ENCODE results near the gene MIOX. TPM values are rescaled to one million over a fixed set of nuclear protein-coding genes. Genes with fewer than 3 reads are reported as not detected.
A peak's percentile ranks its signal among the peaks of the same experiment; 100 is the strongest.

The MIOX gene
- total and polyA plus RNA-seq, 2 of the 13 experiments (the other 11 are each of a cell fraction or from before 2014, with no cell fraction given), result 1.5 to 2.9 TPM

GRCh38 chr22:50526834-50527801 is 40.5 kb downstream of the MIOX start (continued):
- TF ChIP-seq, protein P1, sequence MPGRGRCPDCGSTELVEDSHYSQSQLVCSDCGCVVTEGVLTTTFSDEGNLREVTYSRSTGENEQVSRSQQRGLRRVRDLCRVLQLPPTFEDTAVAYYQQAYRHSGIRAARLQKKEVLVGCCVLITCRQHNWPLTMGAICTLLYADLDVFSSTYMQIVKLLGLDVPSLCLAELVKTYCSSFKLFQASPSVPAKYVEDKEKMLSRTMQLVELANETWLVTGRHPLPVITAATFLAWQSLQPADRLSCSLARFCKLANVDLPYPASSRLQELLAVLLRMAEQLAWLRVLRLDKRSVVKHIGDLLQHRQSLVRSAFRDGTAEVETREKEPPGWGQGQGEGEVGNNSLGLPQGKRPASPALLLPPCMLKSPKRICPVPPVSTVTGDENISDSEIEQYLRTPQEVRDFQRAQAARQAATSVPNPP (CRISPR knock-in tag; IDR thresholded peaks at IDR 0.05), result 0 out of 2 replicates have a peak, but pooled peaks have one; percentile 61
- TF ChIP-seq THRA (CRISPR knock-in tag; IDR thresholded peaks at IDR 0.05; ENCODE audit: borderline replicate concordance) (peak; percentile 56; the same call in 1 of the 2 replicates), ZNF782 (CRISPR knock-in tag; IDR thresholded peaks at IDR 0.05; ENCODE audit: borderline replicate concordance) (no peak), MIER3 (CRISPR knock-in tag; IDR thresholded peaks at IDR 0.05; ENCODE audit: borderline replicate concordance) (0 out of 2 replicates have a peak, but pooled peaks have one; percentile 19), RXRA (CRISPR knock-in tag; IDR thresholded peaks at IDR 0.05) (peak; percentile 79), ZNF263 (CRISPR knock-in tag; IDR thresholded peaks at IDR 0.05) (no peak), HMGA1 (CRISPR knock-in tag; conservative IDR thresholded peaks at IDR 0.05) (no peak), KDM4B (CRISPR knock-in tag; IDR thresholded peaks at IDR 0.05) (0 out of 2 replicates have a peak, but pooled peaks have one; percentile 45), NR2F1 (CRISPR knock-in tag; IDR thresholded peaks at IDR 0.05) (peak in 1 of 2 experiments; percentile 80; a peak in 2 of 4 replicates), ZNF607 (CRISPR knock-in tag; IDR thresholded peaks at IDR 0.05; ENCODE audit: borderline replicate concordance) (0 out of 2 replicates have a peak, but pooled peaks have one; percentile 1), MEIS1 (CRISPR knock-in tag; IDR thresholded peaks at IDR 0.05; ENCODE audit: borderline replicate concordance) (peak; percentile 68; the same call in 1 of the 2 replicates), ZFP90 (CRISPR knock-in tag; IDR thresholded peaks at IDR 0.05; ENCODE audit: borderline replicate concordance) (0 out of 2 replicates have a peak, but pooled peaks have one; percentile 5), RXRB (CRISPR knock-in tag; IDR thresholded peaks at IDR 0.05; ENCODE audit: borderline replicate concordance) (peak; percentile 75), TOPORS (CRISPR knock-in tag; IDR thresholded peaks at IDR 0.05) (0 out of 2 replicates have a peak, but pooled peaks have one; percentile 6), ZNF333 (CRISPR knock-in tag; IDR thresholded peaks at IDR 0.05; ENCODE audit: borderline replicate concordance) (peak; percentile 33; the same call in 1 of the 2 replicates)
- TF ChIP-seq, protein P2, sequence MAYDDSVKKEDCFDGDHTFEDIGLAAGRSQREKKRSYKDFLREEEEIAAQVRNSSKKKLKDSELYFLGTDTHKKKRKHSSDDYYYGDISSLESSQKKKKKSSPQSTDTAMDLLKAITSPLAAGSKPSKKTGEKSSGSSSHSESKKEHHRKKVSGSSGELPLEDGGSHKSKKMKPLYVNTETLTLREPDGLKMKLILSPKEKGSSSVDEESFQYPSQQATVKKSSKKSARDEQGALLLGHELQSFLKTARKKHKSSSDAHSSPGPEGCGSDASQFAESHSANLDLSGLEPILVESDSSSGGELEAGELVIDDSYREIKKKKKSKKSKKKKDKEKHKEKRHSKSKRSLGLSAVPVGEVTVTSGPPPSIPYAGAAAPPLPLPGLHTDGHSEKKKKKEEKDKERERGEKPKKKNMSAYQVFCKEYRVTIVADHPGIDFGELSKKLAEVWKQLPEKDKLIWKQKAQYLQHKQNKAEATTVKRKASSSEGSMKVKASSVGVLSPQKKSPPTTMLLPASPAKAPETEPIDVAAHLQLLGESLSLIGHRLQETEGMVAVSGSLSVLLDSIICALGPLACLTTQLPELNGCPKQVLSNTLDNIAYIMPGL (CRISPR knock-in tag; IDR thresholded peaks at IDR 0.05; ENCODE audit: borderline replicate concordance in 1 of 2, low read depth in 1 of 2), result peak in 1 of 2 experiments; percentile 10; a peak in 2 of 4 replicates
- TF ChIP-seq, protein P3, sequence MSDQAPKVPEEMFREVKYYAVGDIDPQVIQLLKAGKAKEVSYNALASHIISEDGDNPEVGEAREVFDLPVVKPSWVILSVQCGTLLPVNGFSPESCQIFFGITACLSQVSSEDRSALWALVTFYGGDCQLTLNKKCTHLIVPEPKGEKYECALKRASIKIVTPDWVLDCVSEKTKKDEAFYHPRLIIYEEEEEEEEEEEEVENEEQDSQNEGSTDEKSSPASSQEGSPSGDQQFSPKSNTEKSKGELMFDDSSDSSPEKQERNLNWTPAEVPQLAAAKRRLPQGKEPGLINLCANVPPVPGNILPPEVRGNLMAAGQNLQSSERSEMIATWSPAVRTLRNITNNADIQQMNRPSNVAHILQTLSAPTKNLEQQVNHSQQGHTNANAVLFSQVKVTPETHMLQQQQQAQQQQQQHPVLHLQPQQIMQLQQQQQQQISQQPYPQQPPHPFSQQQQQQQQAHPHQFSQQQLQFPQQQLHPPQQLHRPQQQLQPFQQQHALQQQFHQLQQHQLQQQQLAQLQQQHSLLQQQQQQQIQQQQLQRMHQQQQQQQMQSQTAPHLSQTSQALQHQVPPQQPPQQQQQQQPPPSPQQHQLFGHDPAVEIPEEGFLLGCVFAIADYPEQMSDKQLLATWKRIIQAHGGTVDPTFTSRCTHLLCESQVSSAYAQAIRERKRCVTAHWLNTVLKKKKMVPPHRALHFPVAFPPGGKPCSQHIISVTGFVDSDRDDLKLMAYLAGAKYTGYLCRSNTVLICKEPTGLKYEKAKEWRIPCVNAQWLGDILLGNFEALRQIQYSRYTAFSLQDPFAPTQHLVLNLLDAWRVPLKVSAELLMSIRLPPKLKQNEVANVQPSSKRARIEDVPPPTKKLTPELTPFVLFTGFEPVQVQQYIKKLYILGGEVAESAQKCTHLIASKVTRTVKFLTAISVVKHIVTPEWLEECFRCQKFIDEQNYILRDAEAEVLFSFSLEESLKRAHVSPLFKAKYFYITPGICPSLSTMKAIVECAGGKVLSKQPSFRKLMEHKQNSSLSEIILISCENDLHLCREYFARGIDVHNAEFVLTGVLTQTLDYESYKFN (CRISPR knock-in tag; conservative IDR thresholded peaks at IDR 0.05), result no peak; the same call in 1 of the 2 replicates
